K562 (cell line): ENCODE measurements around the gene LIN7A. TPM values are rescaled to one million over a fixed set of nuclear protein-coding genes. Genes with fewer than 3 reads are reported as not detected.

Experiments
- ATAC-seq: fragments of 200-7000 bp; cut with Tn5 transposase; 3 replicates; pipeline ENCODE4 v1.9.1; 2020; ENCODE audit warnings: moderate library complexity
- BruUV-seq: library from RNA; stranded (reverse); fragments of 400-500 nt; replicated peaks from 2 replicates; lab custom pipeline; 2021; lab: Mats Ljungman, UMichigan
- CTCF ChIA-PET: fragments of 300-600 bp; formaldehyde crosslinking; extraction: SDS; loops from one replicate; lab custom pipeline; 2021; ENCODE audit warnings: low intra/inter-chr PET ratio; lab: Yijun Ruan, JAX
- POLR2A ChIA-PET: fragments of 300-600, 350-650 bp; sonication (Branson Sonifier 250); formaldehyde crosslinking; extraction: SDS; loops from one replicate; lab custom pipeline; 2021; ENCODE audit warnings: antibody characterized with exemption, inconsistent platforms; lab: Yijun Ruan, JAX
- DNase-seq, 4 experiments: peaks; one replicate each; pipeline versions ENCODE4 v3.0.0 to v3.0.0-alpha.2; 2011 to 2018; ENCODE audit warnings: low spot score in 3 of 4, mixed read lengths in 3 of 4; ENCODE audit errors: extremely low read depth in 1 of 4
- FAIRE-seq: peaks from 2 replicates; lab custom pipeline; 2011; peaks lifted over from hg19 to GRCh38; lab: Jason Lieb, UNC
- H2AFZ ChIP-seq: 2 replicates; pipeline ENCODE4 v1.6.0; 2011; ENCODE audit warnings: low read depth, low read length, control low read depth, inconsistent platforms
- H3K27ac ChIP-seq: fragments of 200-600 bp; 3 replicates; pipeline ENCODE4 v1.8.0; 2011; ENCODE audit warnings: low read depth, mild to moderate bottlenecking, control low read depth, inconsistent platforms, low read length, moderate library complexity, mixed read lengths; ENCODE audit errors: extremely low read depth
- H3K27me3 ChIP-seq, 2 experiments: fragments of 300-600 bp in 1 of 2; 2 replicates in 1 of 2; 3 replicates in 1 of 2; pipeline versions ENCODE4 v1.6.0 to v1.8.0; 2011; ENCODE audit warnings: inconsistent platforms in 2 of 2, low read length in 2 of 2, mild to moderate bottlenecking in 1 of 2, mixed read lengths in 1 of 2, moderate library complexity in 1 of 2; ENCODE audit not compliant: control insufficient read depth in 2 of 2, insufficient read depth in 2 of 2
- H3K36me3 ChIP-seq: fragments of 300-600 bp; 3 replicates; pipeline ENCODE4 v1.8.0; 2011; ENCODE audit warnings: mild to moderate bottlenecking, low read length, inconsistent platforms; ENCODE audit not compliant: control insufficient read depth, insufficient read depth
- H3K4me1 ChIP-seq, 2 experiments: fragments of 200-600 bp in 1 of 2; replicated peaks in 1 of 2; 2 replicates in 1 of 2; 3 replicates in 1 of 2; pipeline versions ENCODE4 v1.5.1 to v1.8.0; 2011; ENCODE audit warnings: inconsistent platforms in 2 of 2, low read length in 2 of 2, mild to moderate bottlenecking in 1 of 2, mixed read lengths in 1 of 2, moderate library complexity in 1 of 2; ENCODE audit not compliant: control insufficient read depth in 2 of 2, insufficient read depth in 2 of 2
- H3K4me2 ChIP-seq: 2 replicates; pipeline ENCODE4 v1.6.1; 2011; ENCODE audit warnings: low read length, control low read depth, inconsistent platforms, mixed read lengths; ENCODE audit not compliant: insufficient read depth
- H3K4me3 ChIP-seq: fragments of 200-600 bp; sonication (generic), shearing (Covaris generic); 2 replicates; pipeline ENCODE4 v1.5.1; 2016; ENCODE audit warnings: control low read depth, inconsistent platforms
- H3K79me2 ChIP-seq: fragments of 200-600 bp; 3 replicates; pipeline ENCODE4 v1.8.0; 2011; ENCODE audit warnings: low read length, inconsistent platforms; ENCODE audit not compliant: control insufficient read depth, insufficient read depth
- H3K9ac ChIP-seq, 2 experiments: 2 replicates each; pipeline versions ENCODE4 v1.6.0 to v1.6.1; 2011; ENCODE audit warnings: low read depth in 2 of 2, low read length in 2 of 2, control low read depth in 1 of 2, inconsistent platforms in 1 of 2, mild to moderate bottlenecking in 1 of 2, mixed read lengths in 1 of 2; ENCODE audit not compliant: insufficient read depth in 1 of 2
- H3K9me1 ChIP-seq: one replicate; pipeline ENCODE4 v1.6.0; 2011; ENCODE audit warnings: inconsistent platforms, mild to moderate bottlenecking, low read length, moderate library complexity; ENCODE audit not compliant: control insufficient read depth, insufficient read depth
- H3K9me3 ChIP-seq: replicated peaks from 2 replicates; pipeline ENCODE4 v1.5.1; 2011; ENCODE audit warnings: low read depth, low read length, inconsistent platforms; ENCODE audit not compliant: control insufficient read depth, insufficient read depth
- H4K20me1 ChIP-seq: replicated peaks from 2 replicates; pipeline ENCODE4 v1.6.1; 2011; ENCODE audit warnings: low read length, inconsistent platforms, mixed read lengths; ENCODE audit not compliant: control insufficient read depth, insufficient read depth
- CHD1 ChIP-seq: fragments of 200-600 bp; sonication (generic); IDR thresholded peaks from one replicate; pipeline ENCODE4 v1.6.1; 2012; ENCODE audit warnings: mild to moderate bottlenecking, moderate library complexity, low read length, inconsistent platforms
- E2F5 ChIP-seq: sonication (generic); formaldehyde crosslinking; IDR thresholded peaks from 2 replicates; pipeline ENCODE4 v1.8.0; 2022; ENCODE audit warnings: mild to moderate bottlenecking, missing genetic modification reagents
- LARP7 ChIP-seq: fragments of 450-650 bp; IDR thresholded peaks from 2 replicates; pipeline ENCODE4 v1.6.1; 2016
- TGIF2 ChIP-seq: sonication (generic); formaldehyde crosslinking; IDR thresholded peaks from 2 replicates; pipeline ENCODE4 v1.8.1; 2022; ENCODE audit warnings: mild to moderate bottlenecking, missing genetic modification reagents, moderate library complexity
- ZNF408 ChIP-seq: fragments of 250-450 bp; sonication (Bioruptor Pico); IDR thresholded peaks from 2 replicates; pipeline ENCODE4 v1.4.0; 2020; ENCODE audit warnings: low read depth, mild to moderate bottlenecking, moderate library complexity
- WGBS: fragments of 100-300 bp; shearing (Covaris generic); methylation state at CpG from one replicate; pipeline ENCODE4 v1.1.6; 2016; ENCODE audit warnings: low coverage, mixed read lengths; ENCODE audit not compliant: insufficient coverage; ENCODE audit errors: missing lambda C conversion rate; 5-methylcytosine and 5-hydroxymethylcytosine counted together
- in situ Hi-C: fragments of 300-500 bp; cut with MboI; formaldehyde crosslinking; loops from 4 replicates; pipeline ENCODE4 v1.15.0; 2018; ENCODE audit warnings: inconsistent platforms, mixed read lengths
- intact Hi-C: fragments of 100-400 bp; cut with micrococcal nuclease; formaldehyde crosslinking; loops from 2 replicates; pipeline ENCODE4 v1.14.2; 2022
- polyA plus RNA-seq, 8 experiments: library from polyadenylated mRNA; depleted of rRNA in 4 of 8; stranded (reverse) in 5 of 8; unstranded in 3 of 8; fragments of >200 nt; fragmentation: Nextera tagmentation in 2 of 8; fragmentation: Illumina TruSeq in 1 of 8; extraction: Ambion mirVana in 2 of 8; extraction: Trizol in 1 of 8; gene quantifications; 2 replicates each; pipeline versions ENCODE4 v1.2.1 to v1.2.3, GENCODE V29; 2011 to 2014; ENCODE audit warnings: inconsistent platforms in 1 of 8, missing spikeins in 1 of 8
- total RNA-seq, 7 experiments: library from RNA; depleted of rRNA in 6 of 7; stranded (reverse); fragments of >200 nt in 6 of 7; fragmentation: Illumina TruSeq in 2 of 7; extraction: Trizol in 2 of 7; gene quantifications; 2 replicates each; pipeline versions ENCODE4 v1.2.1 to v1.2.3, GENCODE V29; 2011 to 2021; ENCODE audit warnings: low replicate concordance in 1 of 7
- TF ChIP-seq, protein P1 (sequence below): fragments of 250-450 bp; sonication (Bioruptor Pico); IDR thresholded peaks from 2 replicates; pipeline ENCODE4 v1.8.0; 2021; ENCODE audit warnings: mild to moderate bottlenecking, moderate library complexity
- TF ChIP-seq, protein P2 (sequence below): fragments of 250-450 bp; sonication (Bioruptor Pico); IDR thresholded peaks from 2 replicates; pipeline ENCODE4 v1.5.0; 2022; ENCODE audit warnings: mild to moderate bottlenecking

Gene LIN7A
- total and polyA plus RNA-seq, 9 of the 15 experiments (the other 6 are each of a cell fraction or from before 2014, with no cell fraction given) = not detected

- H3K4me2 ChIP-seq = no peak overlapping the region
- H2AFZ ChIP-seq = no peak overlapping the region
- no peak for FAIRE-seq
- no peaks in the 10 kb centered on the region; the same call in 1 of the 2 replicates for H3K9me3 ChIP-seq
- in situ Hi-C loops (no loop called here), intact Hi-C loops (no loop called here)
- no peak for ATAC-seq
- no peak overlapping the region for H3K27ac ChIP-seq
- no peak overlapping the region for H3K4me3 ChIP-seq
- H4K20me1 ChIP-seq = no peaks in the 10 kb centered on the region
- CTCF ChIA-PET = no interaction called here
- no peaks in the 10 kb centered on the region for H3K27me3 ChIP-seq
- DNase-seq = no peak
- H3K79me2 ChIP-seq = no peaks in the 10 kb centered on the region
- WGBS = 0% methylated on average over 1 of the region's 1 CpG
- no peaks in the 10 kb centered on the region for H3K36me3 ChIP-seq
- no peaks in the 10 kb centered on the region for H3K9me1 ChIP-seq
- H3K4me1 ChIP-seq = no peaks in the 10 kb centered on the region
- BruUV-seq = no TSS peak
- POLR2A ChIA-PET = no interaction called here
- no peak overlapping the region for H3K9ac ChIP-seq
- TF ChIP-seq E2F5 (CRISPR knock-in tag) = no peak
- TF ChIP-seq, protein P1, sequence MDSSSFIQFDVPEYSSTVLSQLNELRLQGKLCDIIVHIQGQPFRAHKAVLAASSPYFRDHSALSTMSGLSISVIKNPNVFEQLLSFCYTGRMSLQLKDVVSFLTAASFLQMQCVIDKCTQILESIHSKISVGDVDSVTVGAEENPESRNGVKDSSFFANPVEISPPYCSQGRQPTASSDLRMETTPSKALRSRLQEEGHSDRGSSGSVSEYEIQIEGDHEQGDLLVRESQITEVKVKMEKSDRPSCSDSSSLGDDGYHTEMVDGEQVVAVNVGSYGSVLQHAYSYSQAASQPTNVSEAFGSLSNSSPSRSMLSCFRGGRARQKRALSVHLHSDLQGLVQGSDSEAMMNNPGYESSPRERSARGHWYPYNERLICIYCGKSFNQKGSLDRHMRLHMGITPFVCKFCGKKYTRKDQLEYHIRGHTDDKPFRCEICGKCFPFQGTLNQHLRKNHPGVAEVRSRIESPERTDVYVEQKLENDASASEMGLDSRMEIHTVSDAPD (CRISPR knock-in tag) = no peak
- TF ChIP-seq TGIF2 (CRISPR knock-in tag) = no peak
- no peak for TF ChIP-seq LARP7
- TF ChIP-seq ZNF408 = no peak
- TF ChIP-seq, protein P2, sequence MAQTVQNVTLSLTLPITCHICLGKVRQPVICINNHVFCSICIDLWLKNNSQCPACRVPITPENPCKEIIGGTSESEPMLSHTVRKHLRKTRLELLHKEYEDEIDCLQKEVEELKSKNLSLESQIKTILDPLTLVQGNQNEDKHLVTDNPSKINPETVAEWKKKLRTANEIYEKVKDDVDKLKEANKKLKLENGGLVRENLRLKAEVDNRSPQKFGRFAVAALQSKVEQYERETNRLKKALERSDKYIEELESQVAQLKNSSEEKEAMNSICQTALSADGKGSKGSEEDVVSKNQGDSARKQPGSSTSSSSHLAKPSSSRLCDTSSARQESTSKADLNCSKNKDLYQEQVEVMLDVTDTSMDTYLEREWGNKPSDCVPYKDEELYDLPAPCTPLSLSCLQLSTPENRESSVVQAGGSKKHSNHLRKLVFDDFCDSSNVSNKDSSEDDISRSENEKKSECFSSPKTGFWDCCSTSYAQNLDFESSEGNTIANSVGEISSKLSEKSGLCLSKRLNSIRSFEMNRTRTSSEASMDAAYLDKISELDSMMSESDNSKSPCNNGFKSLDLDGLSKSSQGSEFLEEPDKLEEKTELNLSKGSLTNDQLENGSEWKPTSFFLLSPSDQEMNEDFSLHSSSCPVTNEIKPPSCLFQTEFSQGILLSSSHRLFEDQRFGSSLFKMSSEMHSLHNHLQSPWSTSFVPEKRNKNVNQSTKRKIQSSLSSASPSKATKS (CRISPR knock-in tag) = no peak
- TF ChIP-seq CHD1 = no peak
Observed at GRCh38 chr12:80756875-80757274, 180.9 kb downstream of the LIN7A start.
